ENCODE measurements around the gene SEMA4D.

Gene SEMA4D

GRCh38 chr9:89496645-89497256, 1.2 kb downstream of the SEMA4D start:
- intact Hi-C loops (cut with DNase I; ENCODE audit: low total_unique reads) = no loop called here
- peak overlapping the region; percentile 39 to 57 for H3K27ac ChIP-seq
- H3K4me1 ChIP-seq = peaks cover 0 to 16% (median 4%) of the 10 kb centered on the region in 4 donors
- H3K4me3 ChIP-seq = peak overlapping the region; percentile 63 to 84
- H3K9me3 ChIP-seq = no peaks in the 10 kb centered on the region
- no peaks in the 10 kb centered on the region for H3K36me3 ChIP-seq
- no peaks in the 10 kb centered on the region for H3K27me3 ChIP-seq
- DNase-seq = peak in 1 of 2 donors; percentile 30
- no peak for TF ChIP-seq CTCF (IDR thresholded peaks at IDR 0.05)

DNA sequence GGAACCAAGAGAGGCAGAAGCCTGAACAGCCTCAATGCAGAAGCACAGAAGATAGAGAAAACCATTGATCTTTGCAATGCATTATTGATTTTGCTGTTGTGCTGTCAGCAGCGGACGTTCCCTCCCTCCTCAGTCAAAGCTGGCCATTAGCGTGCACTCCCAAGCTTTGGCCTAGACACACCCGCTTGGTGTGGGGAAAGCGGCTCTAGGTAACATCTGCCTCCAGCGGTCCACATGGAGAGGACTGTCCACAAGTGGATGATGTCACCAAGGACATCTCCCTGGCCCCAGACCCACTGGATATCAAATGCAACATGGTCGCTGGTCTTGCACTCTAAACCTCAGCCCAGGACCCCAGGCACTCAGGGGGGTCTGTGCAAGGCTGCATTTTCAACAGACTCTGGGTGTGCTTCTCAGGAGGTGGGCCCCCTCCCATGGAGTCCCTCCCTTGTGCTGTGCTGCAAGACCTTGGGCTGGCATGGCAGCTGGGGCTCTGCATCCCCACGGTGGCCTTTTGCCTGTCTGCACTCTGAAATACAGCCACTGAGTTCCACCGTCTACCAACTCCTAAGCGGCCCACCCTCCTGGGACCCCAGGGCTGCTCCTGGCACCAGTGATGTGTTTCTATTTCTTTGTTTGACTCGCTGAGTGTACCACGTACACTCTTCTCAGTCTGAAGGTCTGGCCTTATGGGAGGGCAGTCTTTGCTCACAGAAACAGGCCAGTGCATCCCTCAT, 1.9 kb downstream of the SEMA4D start:
- Histone ChIP-seq H3K4me3 (no peak overlapping the region), H3K36me3 (no peaks in the 10 kb centered on the region), H3K27ac (no peak overlapping the region), H3K4me1 (peaks cover 0 to 16% (median 4%) of the 10 kb centered on the region in 4 donors), H3K27me3 (no peaks in the 10 kb centered on the region), H3K9me3 (no peaks in the 10 kb centered on the region)
- no peak for DNase-seq
- TF ChIP-seq CTCF (IDR thresholded peaks at IDR 0.05) = no peak
- intact Hi-C loops (cut with DNase I; ENCODE audit: low total_unique reads) = no loop called here

- H3K27me3 ChIP-seq = no peaks in the 10 kb centered on the region
- no peak overlapping the region for H3K4me3 ChIP-seq
- H3K9me3 ChIP-seq = no peaks in the 10 kb centered on the region
- TF ChIP-seq CTCF (IDR thresholded peaks at IDR 0.05) = no peak
- no peak overlapping the region for H3K27ac ChIP-seq
- intact Hi-C loops (cut with DNase I; ENCODE audit: low total_unique reads) = no loop called here
- no peaks in the 10 kb centered on the region for H3K36me3 ChIP-seq
- DNase-seq = no peak
- peaks cover 0 to 16% (median 4%) of the 10 kb centered on the region in 4 donors for H3K4me1 ChIP-seq
These were observed 3.7 kb downstream of the SEMA4D start for GRCh38 chr9:89494199-89494598.

- no peak for DNase-seq
- H3K4me3 ChIP-seq = no peak overlapping the region
- no peak for TF ChIP-seq CTCF (IDR thresholded peaks at IDR 0.05)
- no peaks in the 10 kb centered on the region for H3K36me3 ChIP-seq
- peaks cover 0 to 16% (median 4%) of the 10 kb centered on the region in 4 donors for H3K4me1 ChIP-seq
- no peaks in the 10 kb centered on the region for H3K27me3 ChIP-seq
- no peak overlapping the region for H3K27ac ChIP-seq
- no peaks in the 10 kb centered on the region for H3K9me3 ChIP-seq
- intact Hi-C loops (cut with DNase I; ENCODE audit: low total_unique reads) = no loop called here
These were observed 4.2 kb downstream of the SEMA4D start for GRCh38 chr9:89493671-89494070.

DNA sequence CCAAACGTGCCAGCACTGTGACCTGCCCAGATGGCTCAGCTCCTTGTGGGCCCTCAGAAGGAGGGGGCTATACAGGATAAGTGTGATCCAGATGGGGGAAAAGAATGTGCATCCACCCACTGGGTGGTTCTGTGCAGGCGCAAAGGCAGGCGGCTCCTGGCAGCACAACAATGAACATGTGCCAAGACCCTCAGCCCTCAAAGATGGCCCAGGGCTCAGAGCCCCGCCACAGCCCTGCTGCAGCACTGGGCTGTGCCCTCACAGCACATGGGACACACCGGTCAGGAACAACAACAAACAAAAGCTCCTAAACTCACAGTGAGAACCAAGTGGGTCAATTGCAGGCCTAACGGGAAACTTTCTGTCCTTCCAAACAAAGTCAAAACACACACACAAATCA, 4.7 kb downstream of the SEMA4D start:
- Histone ChIP-seq H3K27me3 (no peaks in the 10 kb centered on the region), H3K4me1 (peaks cover 0 to 16% (median 4%) of the 10 kb centered on the region in 4 donors), H3K36me3 (no peaks in the 10 kb centered on the region), H3K9me3 (no peaks in the 10 kb centered on the region), H3K27ac (no peak overlapping the region), H3K4me3 (no peak overlapping the region)
- intact Hi-C loops (cut with DNase I; ENCODE audit: low total_unique reads) = no loop called here
- DNase-seq = no peak
- no peak for TF ChIP-seq CTCF (IDR thresholded peaks at IDR 0.05)

Data from tibial artery (tissue), 4 donors.